Measurements from ENCODE around the gene RAB11FIP4. TPM values are rescaled to one million over a fixed set of nuclear protein-coding genes. Genes with fewer than 3 reads are reported as not detected.

The RAB11FIP4 gene
- total RNA-seq, 1 experiment from 2014 or later: 10.8 TPM

DNA sequence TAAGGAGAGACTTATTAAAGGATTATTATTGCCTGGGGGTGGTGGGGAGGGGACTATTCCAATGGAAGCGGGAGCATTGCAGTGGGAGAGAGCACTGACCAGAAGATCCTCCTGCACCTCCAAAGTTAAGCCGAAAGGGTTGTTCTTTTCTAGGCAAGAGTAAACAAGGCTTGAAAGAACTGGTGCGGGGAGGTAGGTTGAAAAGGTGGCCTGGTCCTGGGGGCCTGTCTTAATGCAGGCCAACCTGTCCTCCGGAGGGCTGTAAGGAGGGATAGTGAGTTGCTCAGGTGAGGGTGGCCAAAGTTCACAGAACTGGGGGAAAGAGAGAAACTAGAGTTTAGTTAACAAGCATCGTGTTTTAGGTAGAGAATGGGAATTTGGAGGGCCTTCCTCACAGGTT is 65.3 kb downstream of the RAB11FIP4 start:
- TF ChIP-seq SIN3A (IDR thresholded peaks at IDR 0.05; ENCODE audit: borderline replicate concordance, insufficient read depth, low read depth, low read length) (no peak), TCF7L2 (IDR thresholded peaks at IDR 0.05; ENCODE audit: low read depth, low read length) (no peak), POLR2AphosphoS5 (IDR thresholded peaks at IDR 0.05; ENCODE audit: low read depth, low read length) (no peak)
- TF ChIP-seq, protein P1, sequence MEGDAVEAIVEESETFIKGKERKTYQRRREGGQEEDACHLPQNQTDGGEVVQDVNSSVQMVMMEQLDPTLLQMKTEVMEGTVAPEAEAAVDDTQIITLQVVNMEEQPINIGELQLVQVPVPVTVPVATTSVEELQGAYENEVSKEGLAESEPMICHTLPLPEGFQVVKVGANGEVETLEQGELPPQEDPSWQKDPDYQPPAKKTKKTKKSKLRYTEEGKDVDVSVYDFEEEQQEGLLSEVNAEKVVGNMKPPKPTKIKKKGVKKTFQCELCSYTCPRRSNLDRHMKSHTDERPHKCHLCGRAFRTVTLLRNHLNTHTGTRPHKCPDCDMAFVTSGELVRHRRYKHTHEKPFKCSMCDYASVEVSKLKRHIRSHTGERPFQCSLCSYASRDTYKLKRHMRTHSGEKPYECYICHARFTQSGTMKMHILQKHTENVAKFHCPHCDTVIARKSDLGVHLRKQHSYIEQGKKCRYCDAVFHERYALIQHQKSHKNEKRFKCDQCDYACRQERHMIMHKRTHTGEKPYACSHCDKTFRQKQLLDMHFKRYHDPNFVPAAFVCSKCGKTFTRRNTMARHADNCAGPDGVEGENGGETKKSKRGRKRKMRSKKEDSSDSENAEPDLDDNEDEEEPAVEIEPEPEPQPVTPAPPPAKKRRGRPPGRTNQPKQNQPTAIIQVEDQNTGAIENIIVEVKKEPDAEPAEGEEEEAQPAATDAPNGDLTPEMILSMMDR (IDR thresholded peaks at IDR 0.05): no peak
- TF ChIP-seq, protein P2, sequence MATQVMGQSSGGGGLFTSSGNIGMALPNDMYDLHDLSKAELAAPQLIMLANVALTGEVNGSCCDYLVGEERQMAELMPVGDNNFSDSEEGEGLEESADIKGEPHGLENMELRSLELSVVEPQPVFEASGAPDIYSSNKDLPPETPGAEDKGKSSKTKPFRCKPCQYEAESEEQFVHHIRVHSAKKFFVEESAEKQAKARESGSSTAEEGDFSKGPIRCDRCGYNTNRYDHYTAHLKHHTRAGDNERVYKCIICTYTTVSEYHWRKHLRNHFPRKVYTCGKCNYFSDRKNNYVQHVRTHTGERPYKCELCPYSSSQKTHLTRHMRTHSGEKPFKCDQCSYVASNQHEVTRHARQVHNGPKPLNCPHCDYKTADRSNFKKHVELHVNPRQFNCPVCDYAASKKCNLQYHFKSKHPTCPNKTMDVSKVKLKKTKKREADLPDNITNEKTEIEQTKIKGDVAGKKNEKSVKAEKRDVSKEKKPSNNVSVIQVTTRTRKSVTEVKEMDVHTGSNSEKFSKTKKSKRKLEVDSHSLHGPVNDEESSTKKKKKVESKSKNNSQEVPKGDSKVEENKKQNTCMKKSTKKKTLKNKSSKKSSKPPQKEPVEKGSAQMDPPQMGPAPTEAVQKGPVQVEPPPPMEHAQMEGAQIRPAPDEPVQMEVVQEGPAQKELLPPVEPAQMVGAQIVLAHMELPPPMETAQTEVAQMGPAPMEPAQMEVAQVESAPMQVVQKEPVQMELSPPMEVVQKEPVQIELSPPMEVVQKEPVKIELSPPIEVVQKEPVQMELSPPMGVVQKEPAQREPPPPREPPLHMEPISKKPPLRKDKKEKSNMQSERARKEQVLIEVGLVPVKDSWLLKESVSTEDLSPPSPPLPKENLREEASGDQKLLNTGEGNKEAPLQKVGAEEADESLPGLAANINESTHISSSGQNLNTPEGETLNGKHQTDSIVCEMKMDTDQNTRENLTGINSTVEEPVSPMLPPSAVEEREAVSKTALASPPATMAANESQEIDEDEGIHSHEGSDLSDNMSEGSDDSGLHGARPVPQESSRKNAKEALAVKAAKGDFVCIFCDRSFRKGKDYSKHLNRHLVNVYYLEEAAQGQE (IDR thresholded peaks at IDR 0.05; ENCODE audit: insufficient read depth in 1 of 2, low read depth in 2 of 2, low read length in 1 of 2): no peak
- DNase-seq (ENCODE audit: low read depth, low spot score) (no peak), ATAC-seq (no peak)
- Histone ChIP-seq H3K27me3 (ENCODE audit: control insufficient read depth, insufficient read depth, low read length) (no peaks in the 10 kb centered on the region), H3K9me3 (ENCODE audit: control insufficient read depth, insufficient read depth, low read depth, low read length) (no peaks in the 10 kb centered on the region), H3K4me1 (ENCODE audit: control insufficient read depth, insufficient read depth, low read length) (no peaks in the 10 kb centered on the region), H3K27ac (ENCODE audit: low read length) (no peak overlapping the region), H3K4me3 (ENCODE audit: low read depth in 2 of 2, low read length in 2 of 2) (no peak overlapping the region), H3K36me3 (ENCODE audit: control insufficient read depth, insufficient read depth, low read length) (no peaks in the 10 kb centered on the region)
- CTCF ChIA-PET: no interaction called here
- intact Hi-C loops (cut with micrococcal nuclease; ENCODE audit: unreplicated experiment) (no loop called here), in situ Hi-C loops (cut with HindIII; ENCODE audit: low pct_unique_long_range_greater_than_20kb, low sequenced_read_pairs) (no loop called here)
- BruUV-seq (replicated peaks): no TSS peak
- POLR2A ChIA-PET: interaction anchor here (0.7 kb wide), 2 partner anchors 78 to 142 kb away, joined by 6 to 9 read pairs; no protein-coding TSS in a partner anchor

GRCh38 chr17:31457391-31458234 is 66.1 kb downstream of the RAB11FIP4 start:
- TF ChIP-seq, protein P1 (IDR thresholded peaks at IDR 0.05): no peak
- TF ChIP-seq POLR2AphosphoS5 (IDR thresholded peaks at IDR 0.05; ENCODE audit: low read depth, low read length): no peak
- no peak for TF ChIP-seq SIN3A (IDR thresholded peaks at IDR 0.05; ENCODE audit: borderline replicate concordance, insufficient read depth, low read depth, low read length)
- no peak for TF ChIP-seq TCF7L2 (IDR thresholded peaks at IDR 0.05; ENCODE audit: low read depth, low read length)
- TF ChIP-seq, protein P2 (IDR thresholded peaks at IDR 0.05; ENCODE audit: insufficient read depth in 1 of 2, low read depth in 2 of 2, low read length in 1 of 2): no peak
- H3K4me3 ChIP-seq (ENCODE audit: low read depth in 2 of 2, low read length in 2 of 2): no peak overlapping the region
- no TSS peak for BruUV-seq (replicated peaks)
- DNase-seq (ENCODE audit: low read depth, low spot score): no peak
- intact Hi-C loops (cut with micrococcal nuclease; ENCODE audit: unreplicated experiment): no loop called here
- in situ Hi-C loops (cut with HindIII; ENCODE audit: low pct_unique_long_range_greater_than_20kb, low sequenced_read_pairs): no loop called here
- H3K27me3 ChIP-seq (ENCODE audit: control insufficient read depth, insufficient read depth, low read length): no peaks in the 10 kb centered on the region
- no peaks in the 10 kb centered on the region for H3K4me1 ChIP-seq (ENCODE audit: control insufficient read depth, insufficient read depth, low read length)
- ATAC-seq: no peak
- no peaks in the 10 kb centered on the region for H3K36me3 ChIP-seq (ENCODE audit: control insufficient read depth, insufficient read depth, low read length)
- ChIA-PET CTCF (interaction anchor here (0.5 kb wide), 1 partner anchor 13 kb away, joined by 3 read pairs; no protein-coding TSS in a partner anchor), POLR2A (no interaction called here)
- no peak overlapping the region for H3K27ac ChIP-seq (ENCODE audit: low read length)
- H3K9me3 ChIP-seq (ENCODE audit: control insufficient read depth, insufficient read depth, low read depth, low read length): no peaks in the 10 kb centered on the region
